ENCODE results near the gene CPT1B. TPM values are rescaled to one million over a fixed set of nuclear protein-coding genes. Genes with fewer than 3 reads are reported as not detected.

The CPT1B gene
- total and polyA plus RNA-seq, 2 experiments from 2014 or later, result 5.6 to 14.4 TPM

GRCh38 chr22:50540381-50540780 is 37.8 kb downstream of the CPT1B start:
- no peaks in the 10 kb centered on the region; the same call in 1 of the 2 replicates for H3K4me1 ChIP-seq (ENCODE audit: insufficient read depth)
- Mint-ChIP-seq H3K27me3 (ENCODE audit: insufficient read depth, low read depth, poor library complexity) (peaks cover 24% of the 10 kb centered on the region), H3K4me3 (no peak overlapping the region), H3K9me3 (no peaks in the 10 kb centered on the region), H3K4me1 (no peaks in the 10 kb centered on the region), H3K27ac (no peak overlapping the region), H3K36me3 (ENCODE audit: low read depth) (no peaks in the 10 kb centered on the region)
- no peak overlapping the region for H3K27ac ChIP-seq (ENCODE audit: low read depth)
- H3K36me3 ChIP-seq (ENCODE audit: insufficient read depth), result no peaks in the 10 kb centered on the region
- no peaks in the 10 kb centered on the region for H3K79me2 ChIP-seq (replicated peaks; ENCODE audit: insufficient read depth)
- H3K4me2 ChIP-seq, result no peak overlapping the region
- H4K20me1 ChIP-seq (replicated peaks; ENCODE audit: insufficient read depth), result no peaks in the 10 kb centered on the region
- TF ChIP-seq REST (IDR thresholded peaks at IDR 0.05; ENCODE audit: unreplicated experiment), result no peak
- TF ChIP-seq JUNB (IDR thresholded peaks at IDR 0.05; ENCODE audit: unreplicated experiment), result no peak
- TF ChIP-seq ZNF114 (CRISPR knock-in tag; IDR thresholded peaks at IDR 0.05), result no peak
- no peak for TF ChIP-seq STAT1 (IDR thresholded peaks at IDR 0.05; ENCODE audit: unreplicated experiment)
- no peak for TF ChIP-seq CTCF (conservative IDR thresholded peaks at IDR 0.05; ENCODE audit: low read depth in 2 of 2)
- TF ChIP-seq POLR2AphosphoS5 (IDR thresholded peaks at IDR 0.05; ENCODE audit: low read depth), result no peak
- no peak for TF ChIP-seq EZH2phosphoT487 (IDR thresholded peaks at IDR 0.05; ENCODE audit: unreplicated experiment)
- TF ChIP-seq ZNF331 (CRISPR knock-in tag; IDR thresholded peaks at IDR 0.05; ENCODE audit: low read depth), result no peak
- TF ChIP-seq EZH2 (IDR thresholded peaks at IDR 0.05; ENCODE audit: low read depth, unreplicated experiment), result no peak
- ATAC-seq, result no peak
- no peak for DNase-seq (ENCODE audit: low spot score)
- no peaks in the 10 kb centered on the region for H3K9me2 ChIP-seq (ENCODE audit: insufficient read depth)
- peaks cover 19% of the 10 kb centered on the region for H3K27me3 ChIP-seq (ENCODE audit: insufficient read depth)
- no peak overlapping the region for H3K4me3 ChIP-seq
- peaks cover 7% of the 10 kb centered on the region; the same call in 1 of the 2 replicates for H3F3A ChIP-seq (replicated peaks; ENCODE audit: low read depth)
- H2AFZ ChIP-seq, result no peak overlapping the region

- Mint-ChIP-seq H3K36me3 (ENCODE audit: low read depth) (no peaks in the 10 kb centered on the region), H3K27me3 (ENCODE audit: insufficient read depth, low read depth, poor library complexity) (peaks cover 27% of the 10 kb centered on the region), H3K4me1 (peaks cover 4% of the 10 kb centered on the region; the same call in 1 of the 3 replicates), H3K27ac (no peak overlapping the region), H3K9me3 (no peaks in the 10 kb centered on the region), H3K4me3 (no peak overlapping the region)
- no peak overlapping the region for H3K27ac ChIP-seq (ENCODE audit: low read depth)
- H2AFZ ChIP-seq, result no peak overlapping the region
- no peaks in the 10 kb centered on the region; the same call in 1 of the 2 replicates for H4K20me1 ChIP-seq (replicated peaks; ENCODE audit: insufficient read depth)
- TF ChIP-seq NANOG (IDR thresholded peaks at IDR 0.05; ENCODE audit: borderline replicate concordance) (no peak), ZNF114 (CRISPR knock-in tag; IDR thresholded peaks at IDR 0.05) (no peak), JUNB (IDR thresholded peaks at IDR 0.05; ENCODE audit: unreplicated experiment) (no peak), POLR2AphosphoS5 (IDR thresholded peaks at IDR 0.05; ENCODE audit: low read depth) (no peak), CTCF (conservative IDR thresholded peaks at IDR 0.05; ENCODE audit: low read depth in 2 of 2) (no peak), CREB1 (CRISPR knock-in tag; IDR thresholded peaks at IDR 0.05; ENCODE audit: low read depth) (no peak), EZH2phosphoT487 (IDR thresholded peaks at IDR 0.05; ENCODE audit: unreplicated experiment) (no peak)
- no peaks in the 10 kb centered on the region for H3K4me1 ChIP-seq (ENCODE audit: insufficient read depth)
- H3F3A ChIP-seq (replicated peaks; ENCODE audit: low read depth), result no peaks in the 10 kb centered on the region
- no peak for DNase-seq (ENCODE audit: low spot score)
- H3K27me3 ChIP-seq (ENCODE audit: insufficient read depth), result peaks cover 21% of the 10 kb centered on the region
- H3K9me2 ChIP-seq (ENCODE audit: insufficient read depth), result no peaks in the 10 kb centered on the region
- no peak overlapping the region for H3K4me2 ChIP-seq
- no peaks in the 10 kb centered on the region for H3K79me2 ChIP-seq (replicated peaks; ENCODE audit: insufficient read depth)
- no peak overlapping the region for H3K4me3 ChIP-seq
- no peaks in the 10 kb centered on the region for H3K36me3 ChIP-seq (ENCODE audit: insufficient read depth)
- ATAC-seq, result no peak
Measured at GRCh38 chr22:50537765-50538164, 40.5 kb downstream of the CPT1B start.

All from GM23338 (cell line).